ENCODE measurements around the gene TOX3. TPM values are rescaled to one million over a fixed set of nuclear protein-coding genes. Genes with fewer than 3 reads are reported as not detected.

TOX3 gene
- total and polyA plus RNA-seq, 2 of the 13 experiments (the other 11 are each of a cell fraction or from before 2014, with no cell fraction given): 14.5 to 98.6 TPM

- TF ChIP-seq RNF219 (CRISPR knock-in tag; IDR thresholded peaks at IDR 0.05): peak; percentile 49; the same call in 1 of the 2 replicates
- no peak for TF ChIP-seq ZNF101 (CRISPR knock-in tag; IDR thresholded peaks at IDR 0.05; ENCODE audit: borderline replicate concordance, low read depth)
- TF ChIP-seq ZFP37 (CRISPR knock-in tag; IDR thresholded peaks at IDR 0.05; ENCODE audit: borderline replicate concordance): 0 out of 2 replicates have a peak, but pooled peaks have one; percentile 48
- peak; percentile 56; the same call in 1 of the 2 replicates for TF ChIP-seq RAD21 (CRISPR knock-in tag; IDR thresholded peaks at IDR 0.05)
- peak; percentile 89 for TF ChIP-seq CEBPB (IDR thresholded peaks at IDR 0.05; ENCODE audit: borderline replicate concordance, low read depth, low read length)
- peak; percentile 58; the same call in 1 of the 2 replicates for TF ChIP-seq YEATS2 (CRISPR knock-in tag; IDR thresholded peaks at IDR 0.05; ENCODE audit: borderline replicate concordance)
- TF ChIP-seq SMARCC2 (IDR thresholded peaks at IDR 0.05): no peak
- no peak for TF ChIP-seq CHD2 (IDR thresholded peaks at IDR 0.05; ENCODE audit: low read depth, low read length)
- no peak for TF ChIP-seq PBX3 (CRISPR knock-in tag; IDR thresholded peaks at IDR 0.05; ENCODE audit: borderline replicate concordance)
- TF ChIP-seq ZNF670 (CRISPR knock-in tag; IDR thresholded peaks at IDR 0.05; ENCODE audit: borderline replicate concordance): 0 out of 2 replicates have a peak, but pooled peaks have one; percentile 67
- TF ChIP-seq SKIL (CRISPR knock-in tag; IDR thresholded peaks at IDR 0.05; ENCODE audit: borderline replicate concordance): no peak
- TF ChIP-seq NR1H2 (CRISPR knock-in tag; IDR thresholded peaks at IDR 0.05; ENCODE audit: borderline replicate concordance, low read depth): no peak
- no peak for TF ChIP-seq ZNF691 (CRISPR knock-in tag; IDR thresholded peaks at IDR 0.05; ENCODE audit: borderline replicate concordance, low read depth)
- 0 out of 2 replicates have a peak, but pooled peaks have one; percentile 45 for TF ChIP-seq ZNF230 (CRISPR knock-in tag; IDR thresholded peaks at IDR 0.05)
- TF ChIP-seq FOSL2 (CRISPR knock-in tag; IDR thresholded peaks at IDR 0.05): peak; percentile 90
- TF ChIP-seq PCBP2 (optimal IDR thresholded peaks at IDR 0.05; ENCODE audit: low read depth, low read length, poor library complexity, severe bottlenecking): no peak
- peak; percentile 65 for TF ChIP-seq MNT (IDR thresholded peaks at IDR 0.05)
- no peak for TF ChIP-seq ZNF761 (CRISPR knock-in tag; conservative IDR thresholded peaks at IDR 0.05)
- peak; percentile 40; the same call in 1 of the 2 replicates for TF ChIP-seq SNAI1 (CRISPR knock-in tag; IDR thresholded peaks at IDR 0.05; ENCODE audit: borderline replicate concordance)
- no peak for TF ChIP-seq ZNF704 (CRISPR knock-in tag; IDR thresholded peaks at IDR 0.05; ENCODE audit: borderline replicate concordance)
These were observed 58.1 kb downstream of the TOX3 start (continued) for GRCh38 chr16:52488837-52489289.
